ENCODE results near the gene PTN. TPM values are rescaled to one million over a fixed set of nuclear protein-coding genes. Genes with fewer than 3 reads are reported as not detected.

PTN gene
- total and polyA plus RNA-seq, 9 of the 15 experiments (the other 6 are each of a cell fraction or from before 2014, with no cell fraction given): not detected

DNA sequence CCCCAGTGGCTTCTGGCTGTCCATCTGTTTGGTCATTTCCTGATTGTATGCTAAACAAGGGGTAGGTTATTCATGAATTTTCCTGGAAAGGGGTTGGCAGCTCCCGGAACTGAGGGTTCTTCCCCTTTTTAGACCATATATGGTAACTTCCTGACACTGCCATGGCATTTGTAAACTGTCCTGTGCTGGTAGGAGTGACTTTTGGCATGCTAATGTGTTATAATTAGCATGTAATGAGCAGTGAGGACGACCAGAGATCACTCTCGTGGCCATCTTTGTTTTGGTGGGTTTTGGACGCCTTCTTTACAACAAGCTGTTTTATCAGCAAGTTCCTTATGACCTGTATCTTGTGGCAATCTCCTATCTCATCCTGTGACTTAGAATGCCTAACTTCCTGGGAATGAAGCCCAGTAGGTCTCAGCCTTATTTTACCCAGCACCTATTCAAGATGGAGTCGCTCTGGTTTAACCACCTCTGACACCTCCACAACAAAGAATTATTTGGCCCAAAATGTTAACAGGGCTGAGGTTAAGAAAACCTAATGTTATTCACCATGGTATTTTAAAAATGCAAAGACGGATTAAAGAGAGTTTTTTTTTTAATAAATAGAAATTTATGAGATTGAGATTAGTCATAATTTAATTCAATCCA is 2.4 kb upstream of the PTN start (continued):
- TF ChIP-seq ZNF354B (CRISPR knock-in tag; IDR thresholded peaks at IDR 0.05) (peak; percentile 84), PML (IDR thresholded peaks at IDR 0.05; ENCODE audit: low read length) (no peak), POLR3A (IDR thresholded peaks at IDR 0.05; ENCODE audit: borderline replicate concordance, extremely low read depth, insufficient read depth, insufficient read length) (no peak), NR4A1 (CRISPR knock-in tag; IDR thresholded peaks at IDR 0.05) (0 out of 2 replicates have a peak, but pooled peaks have one; percentile 48), NR4A1 (tag; IDR thresholded peaks at IDR 0.05) (peak; percentile 98), ZNF586 (CRISPR knock-in tag; conservative IDR thresholded peaks at IDR 0.05) (peak; percentile 86), PYGO2 (tag; IDR thresholded peaks at IDR 0.05) (peak; percentile 68), NR2C2 (CRISPR knock-in tag; IDR thresholded peaks at IDR 0.05) (no peak), NR2C2 (tag; IDR thresholded peaks at IDR 0.05) (peak; percentile 59; the same call in 1 of the 2 replicates), GTF2A2 (tag; IDR thresholded peaks at IDR 0.05) (peak; percentile 85), ZNF121 (CRISPR knock-in tag; conservative IDR thresholded peaks at IDR 0.05) (no peak), ZNF274 (IDR thresholded peaks at IDR 0.05; ENCODE audit: borderline replicate concordance, low read depth, low read length) (no peak), SAFB (IDR thresholded peaks at IDR 0.05; ENCODE audit: borderline replicate concordance, low read depth, low read length) (no peak), ZBTB17 (CRISPR knock-in tag; IDR thresholded peaks at IDR 0.05) (peak; percentile 97), SREBF2 (CRISPR knock-in tag; IDR thresholded peaks at IDR 0.05) (no peak), ZKSCAN3 (CRISPR knock-in tag; IDR thresholded peaks at IDR 0.05) (peak; percentile 58; the same call in 1 of the 2 replicates), TCFL5 (CRISPR knock-in tag; conservative IDR thresholded peaks at IDR 0.05) (peak; percentile 51; the same call in 1 of the 2 replicates), U2AF1 (optimal IDR thresholded peaks at IDR 0.05; ENCODE audit: low read depth, low read length) (no peak), E2F3 (CRISPR knock-in tag; IDR thresholded peaks at IDR 0.05) (peak; percentile 96)
- TF ChIP-seq, protein P1, sequence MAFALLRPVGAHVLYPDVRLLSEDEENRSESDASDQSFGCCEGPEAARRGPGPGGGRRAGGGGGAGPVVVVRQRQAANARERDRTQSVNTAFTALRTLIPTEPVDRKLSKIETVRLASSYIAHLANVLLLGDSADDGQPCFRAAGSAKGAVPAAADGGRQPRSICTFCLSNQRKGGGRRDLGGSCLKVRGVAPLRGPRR (CRISPR knock-in tag; IDR thresholded peaks at IDR 0.05): no peak
- TF ChIP-seq, protein P2, sequence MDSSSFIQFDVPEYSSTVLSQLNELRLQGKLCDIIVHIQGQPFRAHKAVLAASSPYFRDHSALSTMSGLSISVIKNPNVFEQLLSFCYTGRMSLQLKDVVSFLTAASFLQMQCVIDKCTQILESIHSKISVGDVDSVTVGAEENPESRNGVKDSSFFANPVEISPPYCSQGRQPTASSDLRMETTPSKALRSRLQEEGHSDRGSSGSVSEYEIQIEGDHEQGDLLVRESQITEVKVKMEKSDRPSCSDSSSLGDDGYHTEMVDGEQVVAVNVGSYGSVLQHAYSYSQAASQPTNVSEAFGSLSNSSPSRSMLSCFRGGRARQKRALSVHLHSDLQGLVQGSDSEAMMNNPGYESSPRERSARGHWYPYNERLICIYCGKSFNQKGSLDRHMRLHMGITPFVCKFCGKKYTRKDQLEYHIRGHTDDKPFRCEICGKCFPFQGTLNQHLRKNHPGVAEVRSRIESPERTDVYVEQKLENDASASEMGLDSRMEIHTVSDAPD (CRISPR knock-in tag; IDR thresholded peaks at IDR 0.05): no peak
- TF ChIP-seq, protein P3, sequence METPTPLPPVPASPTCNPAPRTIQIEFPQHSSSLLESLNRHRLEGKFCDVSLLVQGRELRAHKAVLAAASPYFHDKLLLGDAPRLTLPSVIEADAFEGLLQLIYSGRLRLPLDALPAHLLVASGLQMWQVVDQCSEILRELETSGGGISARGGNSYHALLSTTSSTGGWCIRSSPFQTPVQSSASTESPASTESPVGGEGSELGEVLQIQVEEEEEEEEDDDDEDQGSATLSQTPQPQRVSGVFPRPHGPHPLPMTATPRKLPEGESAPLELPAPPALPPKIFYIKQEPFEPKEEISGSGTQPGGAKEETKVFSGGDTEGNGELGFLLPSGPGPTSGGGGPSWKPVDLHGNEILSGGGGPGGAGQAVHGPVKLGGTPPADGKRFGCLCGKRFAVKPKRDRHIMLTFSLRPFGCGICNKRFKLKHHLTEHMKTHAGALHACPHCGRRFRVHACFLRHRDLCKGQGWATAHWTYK (CRISPR knock-in tag; IDR thresholded peaks at IDR 0.05): peak; percentile 98
- TF ChIP-seq, protein P4, sequence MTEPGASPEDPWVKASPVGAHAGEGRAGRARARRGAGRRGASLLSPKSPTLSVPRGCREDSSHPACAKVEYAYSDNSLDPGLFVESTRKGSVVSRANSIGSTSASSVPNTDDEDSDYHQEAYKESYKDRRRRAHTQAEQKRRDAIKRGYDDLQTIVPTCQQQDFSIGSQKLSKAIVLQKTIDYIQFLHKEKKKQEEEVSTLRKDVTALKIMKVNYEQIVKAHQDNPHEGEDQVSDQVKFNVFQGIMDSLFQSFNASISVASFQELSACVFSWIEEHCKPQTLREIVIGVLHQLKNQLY (CRISPR knock-in tag; conservative IDR thresholded peaks at IDR 0.05): no peak
- TF ChIP-seq, protein P5, sequence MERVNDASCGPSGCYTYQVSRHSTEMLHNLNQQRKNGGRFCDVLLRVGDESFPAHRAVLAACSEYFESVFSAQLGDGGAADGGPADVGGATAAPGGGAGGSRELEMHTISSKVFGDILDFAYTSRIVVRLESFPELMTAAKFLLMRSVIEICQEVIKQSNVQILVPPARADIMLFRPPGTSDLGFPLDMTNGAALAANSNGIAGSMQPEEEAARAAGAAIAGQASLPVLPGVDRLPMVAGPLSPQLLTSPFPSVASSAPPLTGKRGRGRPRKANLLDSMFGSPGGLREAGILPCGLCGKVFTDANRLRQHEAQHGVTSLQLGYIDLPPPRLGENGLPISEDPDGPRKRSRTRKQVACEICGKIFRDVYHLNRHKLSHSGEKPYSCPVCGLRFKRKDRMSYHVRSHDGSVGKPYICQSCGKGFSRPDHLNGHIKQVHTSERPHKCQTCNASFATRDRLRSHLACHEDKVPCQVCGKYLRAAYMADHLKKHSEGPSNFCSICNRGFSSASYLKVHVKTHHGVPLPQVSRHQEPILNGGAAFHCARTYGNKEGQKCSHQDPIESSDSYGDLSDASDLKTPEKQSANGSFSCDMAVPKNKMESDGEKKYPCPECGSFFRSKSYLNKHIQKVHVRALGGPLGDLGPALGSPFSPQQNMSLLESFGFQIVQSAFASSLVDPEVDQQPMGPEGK (CRISPR knock-in tag; IDR thresholded peaks at IDR 0.05; ENCODE audit: borderline replicate concordance): peak; percentile 91; the same call in 1 of the 2 replicates
